Measurements from ENCODE around the gene UBQLN4. TPM values are rescaled to one million over a fixed set of nuclear protein-coding genes. Genes with fewer than 3 reads are reported as not detected.

Gene UBQLN4
- total and polyA plus RNA-seq, 2 donors (not counting 3 experiments of a cell fraction or from before 2014, with no cell fraction given) = 50.5 to 50.8 TPM

DNA sequence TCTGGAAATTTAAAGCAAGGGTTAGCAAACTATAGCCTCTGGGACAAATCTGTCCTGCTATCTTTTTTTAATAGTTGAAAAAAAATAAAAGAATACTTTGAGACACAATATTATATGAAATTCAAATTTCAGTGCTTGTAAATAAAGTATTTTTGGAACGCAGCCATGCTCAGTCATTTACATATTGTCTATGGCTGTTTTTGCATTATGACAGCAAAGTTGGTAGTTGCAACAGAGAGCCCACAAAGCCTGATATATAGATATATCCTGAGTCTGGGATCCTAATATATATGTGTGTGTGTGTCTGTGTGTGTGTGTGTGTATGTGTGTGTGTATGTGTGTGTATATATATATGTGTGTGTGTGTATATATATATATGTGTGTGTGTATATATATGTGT is 53.6 kb downstream of the UBQLN4 start:
- no peak overlapping the region for H3K4me2 ChIP-seq (ENCODE audit: insufficient read depth, low read length)
- no peaks in the 10 kb centered on the region for H3K9me3 ChIP-seq (replicated peaks; ENCODE audit: control insufficient read depth, insufficient read depth, low read length)
- no peaks in the 10 kb centered on the region for H3K27me3 ChIP-seq (ENCODE audit: control insufficient read depth in 2 of 2, insufficient read depth in 2 of 2, low read length in 2 of 2)
- CTCF ChIA-PET = interaction anchor here (4.4 kb wide), 1 partner anchor 10 kb away, joined by 22 read pairs; no protein-coding TSS in a partner anchor
- POLR2A ChIA-PET = no interaction called here
- no peak overlapping the region for H3K4me3 ChIP-seq (replicated peaks in 1 of 3; ENCODE audit: insufficient read depth in 1 of 3, low read depth in 1 of 3, low read length in 3 of 3)
- no peak overlapping the region for H3K9ac ChIP-seq (replicated peaks; ENCODE audit: extremely low read depth, insufficient read depth, low read length)
- H4K20me1 ChIP-seq (replicated peaks; ENCODE audit: control insufficient read depth, extremely low read depth, insufficient read depth, low read length) = no peaks in the 10 kb centered on the region
- H3K9me1 ChIP-seq (replicated peaks; ENCODE audit: control insufficient read depth, extremely low read depth, insufficient read depth, low read length) = no peaks in the 10 kb centered on the region
- TF ChIP-seq POLR2A (IDR thresholded peaks at IDR 0.05; ENCODE audit: low read depth, low read length) (no peak), JUN (IDR thresholded peaks at IDR 0.05; ENCODE audit: borderline replicate concordance, insufficient read depth, insufficient read length, low read depth) (no peak), GATA2 (IDR thresholded peaks at IDR 0.05; ENCODE audit: insufficient read depth, insufficient read length, low read depth, low read length) (no peak), POLR2AphosphoS5 (IDR thresholded peaks at IDR 0.05; ENCODE audit: insufficient read depth, low read depth, low read length) (no peak), EZH2 (IDR thresholded peaks at IDR 0.05; ENCODE audit: borderline replicate concordance, low read depth, low read length, severe bottlenecking) (no peak), FOS (IDR thresholded peaks at IDR 0.05; ENCODE audit: borderline replicate concordance, insufficient read depth, low read length) (no peak), MYC (IDR thresholded peaks at IDR 0.05; ENCODE audit: low read depth, low read length) (no peak), CTCF (IDR thresholded peaks at IDR 0.05; ENCODE audit: extremely low read depth in 1 of 2, insufficient read depth in 1 of 2, low read depth in 1 of 2, low read length in 2 of 2) (no peak)
- TF ChIP-seq, protein P1, sequence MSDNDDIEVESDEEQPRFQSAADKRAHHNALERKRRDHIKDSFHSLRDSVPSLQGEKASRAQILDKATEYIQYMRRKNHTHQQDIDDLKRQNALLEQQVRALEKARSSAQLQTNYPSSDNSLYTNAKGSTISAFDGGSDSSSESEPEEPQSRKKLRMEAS (IDR thresholded peaks at IDR 0.05; ENCODE audit: insufficient read depth, insufficient read length) = no peak
- no peaks in the 10 kb centered on the region for H3K36me3 ChIP-seq (ENCODE audit: control insufficient read depth in 2 of 2, extremely low read depth in 1 of 2, insufficient read depth in 2 of 2, low read length in 2 of 2)
- DNase-seq (ENCODE audit: low read depth, low spot score) (no peak), FAIRE-seq (no peak)
- no peaks in the 10 kb centered on the region for H3K4me1 ChIP-seq (ENCODE audit: control insufficient read depth, extremely low read depth, insufficient read depth, low read length)
- H3K79me2 ChIP-seq (ENCODE audit: control insufficient read depth, insufficient read depth, low read length) = no peaks in the 10 kb centered on the region
- intact Hi-C loops (cut with micrococcal nuclease) = no loop called here
- dilution Hi-C loops (cut with MboI; ENCODE audit: extremely low pct_ligation_motif_present, low sequenced_read_pairs) = no loop called here
- H3K27ac ChIP-seq (ENCODE audit: insufficient read depth, low read depth, low read length) = no peak overlapping the region
- BruUV-seq (replicated peaks) = no TSS peak
- H2AFZ ChIP-seq (ENCODE audit: low read depth, low read length) = no peak overlapping the region

Data from endothelial cell of umbilical vein (primary cell).